ENCODE measurements around the gene A2ML1. TPM values are rescaled to one million over a fixed set of nuclear protein-coding genes. Genes with fewer than 3 reads are reported as not detected.
"Not testable (repeated sequence)": the region's sequence is repeated elsewhere in the genome, so short reads cannot be mapped to it uniquely, and the experiment has no call there.

Gene A2ML1
- total RNA-seq, 1 experiment from 2014 or later, result not detected

DNA sequence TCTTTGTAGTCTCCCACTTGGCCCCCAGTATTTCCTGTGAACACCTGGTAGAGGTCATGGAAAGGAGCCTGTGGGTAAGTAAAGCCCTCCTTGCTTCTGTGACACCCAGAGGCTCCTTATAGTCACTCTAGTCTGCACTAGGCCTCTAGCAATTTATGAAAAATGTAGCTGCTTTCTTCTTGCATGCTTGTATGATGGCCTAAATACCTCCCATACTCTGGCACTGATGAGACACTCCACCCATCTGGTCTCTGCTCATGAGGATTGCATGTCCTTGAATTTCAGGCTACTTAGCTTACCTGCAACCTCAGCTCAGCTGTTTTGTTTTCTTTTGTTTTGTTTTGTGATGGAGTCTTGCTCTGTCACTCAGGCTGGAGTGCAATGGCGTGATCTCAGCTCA is 4.6 kb upstream of the A2ML1 start:
- no peak for DNase-seq (ENCODE audit: low read depth)

DNA sequence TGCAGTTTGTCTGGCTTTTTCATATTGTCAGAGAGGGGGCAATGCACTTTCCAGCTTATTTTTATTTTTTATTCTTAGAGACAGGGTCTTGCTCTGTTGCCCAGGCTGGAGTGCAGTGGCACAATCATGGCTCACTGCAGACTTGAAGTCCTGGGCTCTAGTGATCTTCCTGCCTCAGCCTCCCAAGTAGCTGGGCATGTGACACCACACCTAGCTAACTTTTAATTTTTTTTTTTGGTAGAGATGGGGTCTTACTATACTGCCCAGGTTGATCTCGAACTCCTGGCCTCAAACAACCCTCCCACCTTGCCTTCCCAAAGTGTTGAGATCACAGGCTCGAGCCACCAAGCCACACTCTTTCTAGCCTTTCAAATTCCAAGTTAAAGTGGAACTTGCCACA is 3.9 kb upstream of the A2ML1 start:
- DNase-seq (ENCODE audit: low read depth), result no peak

DNA sequence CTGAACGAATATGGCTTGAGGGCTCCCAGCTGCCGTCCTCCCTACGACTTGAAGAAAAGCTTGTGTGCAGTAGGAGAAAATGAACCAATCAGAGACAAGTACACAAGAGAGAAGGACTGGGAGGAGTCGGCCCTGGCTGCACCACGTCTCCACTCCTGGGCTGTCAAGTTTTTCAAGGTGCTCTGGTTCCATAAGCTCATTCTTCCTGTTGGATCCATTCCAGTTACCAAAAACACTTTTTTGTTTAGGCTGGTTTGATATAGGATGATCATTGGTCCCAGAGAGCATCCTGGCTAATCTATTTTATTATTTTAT is 2.8 kb upstream of the A2ML1 start:
- DNase-seq (ENCODE audit: low read depth), result no peak

DNA sequence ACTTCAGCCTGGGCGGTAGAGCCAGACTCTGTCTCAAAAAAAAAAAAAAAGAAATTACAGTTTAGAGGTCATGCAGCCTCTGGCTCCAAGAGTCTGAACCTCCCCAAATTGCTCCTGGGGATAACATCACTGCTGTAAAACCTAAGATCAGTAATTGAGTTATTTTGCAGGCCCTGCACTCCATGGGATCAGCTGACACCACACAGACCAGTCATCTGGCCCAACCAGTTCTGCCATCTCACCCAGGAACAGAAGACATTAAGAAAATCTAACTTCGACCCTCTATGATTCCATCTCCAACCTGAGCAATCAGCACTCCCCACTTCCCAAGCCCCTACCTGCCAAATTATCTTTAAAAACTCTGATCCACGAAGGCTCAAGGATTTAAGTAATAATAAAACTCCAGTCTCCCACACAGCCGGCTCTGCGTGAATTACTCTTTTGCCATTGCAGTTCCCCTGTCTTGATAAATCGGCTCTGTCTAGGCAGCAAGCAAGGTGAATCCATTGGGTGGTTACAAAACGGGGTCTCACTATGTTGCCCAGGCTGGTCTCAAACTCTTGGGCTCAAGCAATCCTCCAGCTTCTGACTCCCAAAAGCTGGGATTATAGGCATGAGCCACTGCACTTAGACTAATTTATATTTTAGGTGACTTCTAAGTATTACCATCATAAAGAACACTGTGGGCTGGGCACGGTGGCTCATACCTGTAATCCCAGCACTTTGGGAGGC is 1.6 kb upstream of the A2ML1 start:
- DNase-seq (ENCODE audit: low read depth), result not testable (repeated sequence)

DNA sequence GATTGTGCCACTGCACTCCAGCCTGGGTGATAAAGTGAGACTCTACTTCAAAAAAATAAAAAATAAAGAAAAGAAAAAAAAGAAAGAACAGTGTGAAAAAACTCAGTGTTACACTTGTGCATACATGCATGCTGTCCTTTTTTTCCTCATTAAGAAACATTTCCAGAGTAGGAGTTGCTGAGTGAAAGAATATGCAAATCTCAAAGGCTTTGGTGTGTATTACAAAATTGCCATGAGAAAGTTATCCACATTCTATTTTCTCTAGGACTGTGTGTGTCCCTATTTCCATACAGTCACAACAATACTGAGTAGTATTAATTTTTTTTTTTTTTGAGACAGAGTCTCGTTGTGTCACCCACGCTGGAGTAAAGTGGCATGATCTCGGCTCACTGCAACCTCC is 830 bp upstream of the A2ML1 start:
- no peak for DNase-seq (ENCODE audit: low read depth)

DNA sequence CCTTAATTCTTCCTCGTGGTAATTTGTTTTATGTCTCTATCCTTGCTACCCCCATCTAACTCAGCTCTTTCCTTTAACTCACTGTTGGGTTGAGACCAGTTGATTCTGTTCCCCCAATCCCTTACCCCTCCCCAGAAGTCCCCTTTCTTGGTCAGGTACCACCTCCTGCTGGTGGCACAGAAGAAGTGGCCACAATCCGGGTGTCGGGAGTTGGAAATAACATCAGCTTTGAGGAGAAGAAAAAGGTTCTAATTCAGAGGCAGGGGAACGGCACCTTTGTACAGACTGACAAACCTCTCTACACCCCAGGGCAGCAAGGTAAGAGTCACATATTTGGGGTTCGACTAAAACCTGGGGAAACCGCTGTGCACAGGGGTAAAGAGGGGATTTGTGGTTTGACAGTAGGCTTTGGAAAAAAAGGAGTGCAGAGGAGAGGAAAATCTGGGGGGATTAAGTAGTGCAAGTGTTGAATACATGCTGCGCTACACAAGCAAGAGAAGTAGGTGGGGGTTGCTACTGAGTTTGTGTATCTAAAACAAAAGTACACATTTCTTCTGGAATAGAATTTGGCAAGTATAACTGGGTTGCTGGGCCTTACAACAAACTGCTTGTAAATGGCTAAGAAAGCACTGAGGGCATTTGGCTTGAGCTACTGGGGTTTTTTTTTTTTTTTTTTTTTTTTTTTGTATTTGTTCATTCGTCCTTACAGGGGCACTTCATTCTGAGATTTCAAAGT is 1.3 kb downstream of the A2ML1 start:
- DNase-seq (ENCODE audit: low read depth), result no peak

DNA sequence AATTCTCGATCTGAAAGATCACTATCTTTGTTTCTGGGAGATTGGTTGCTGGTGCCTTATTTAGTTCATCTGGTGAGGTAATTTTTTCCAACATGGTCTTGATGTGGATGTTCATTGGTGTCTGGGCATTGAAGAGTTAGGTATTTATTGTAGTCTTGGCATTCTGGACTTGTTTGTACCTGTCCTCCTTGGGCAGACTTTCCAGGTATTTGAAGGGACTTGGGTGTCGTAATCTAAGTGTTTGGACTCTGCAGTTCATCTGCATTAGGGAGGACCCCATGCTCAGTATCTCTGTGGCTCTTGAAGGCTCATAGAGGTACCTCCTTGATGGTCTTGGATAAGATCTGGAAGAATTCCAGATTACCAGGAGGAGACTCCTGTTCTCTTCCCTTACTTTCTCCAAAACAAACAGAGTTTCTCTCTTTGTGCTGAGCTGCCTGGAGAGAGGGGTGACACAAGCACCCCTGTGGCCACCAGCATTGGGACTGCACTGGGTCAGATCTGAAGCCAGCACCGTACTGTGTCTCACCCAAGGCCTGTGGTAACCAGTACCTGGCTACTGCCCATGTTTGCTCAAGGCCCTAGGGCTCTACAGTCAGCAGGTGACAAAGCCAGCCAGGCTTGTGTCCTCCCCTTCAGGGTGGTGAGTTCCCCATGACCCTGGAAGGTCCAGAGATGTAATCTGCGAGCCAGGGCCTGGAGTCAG is 5.3 kb downstream of the A2ML1 start:
- DNase-seq (ENCODE audit: low read depth), result no peak

DNA sequence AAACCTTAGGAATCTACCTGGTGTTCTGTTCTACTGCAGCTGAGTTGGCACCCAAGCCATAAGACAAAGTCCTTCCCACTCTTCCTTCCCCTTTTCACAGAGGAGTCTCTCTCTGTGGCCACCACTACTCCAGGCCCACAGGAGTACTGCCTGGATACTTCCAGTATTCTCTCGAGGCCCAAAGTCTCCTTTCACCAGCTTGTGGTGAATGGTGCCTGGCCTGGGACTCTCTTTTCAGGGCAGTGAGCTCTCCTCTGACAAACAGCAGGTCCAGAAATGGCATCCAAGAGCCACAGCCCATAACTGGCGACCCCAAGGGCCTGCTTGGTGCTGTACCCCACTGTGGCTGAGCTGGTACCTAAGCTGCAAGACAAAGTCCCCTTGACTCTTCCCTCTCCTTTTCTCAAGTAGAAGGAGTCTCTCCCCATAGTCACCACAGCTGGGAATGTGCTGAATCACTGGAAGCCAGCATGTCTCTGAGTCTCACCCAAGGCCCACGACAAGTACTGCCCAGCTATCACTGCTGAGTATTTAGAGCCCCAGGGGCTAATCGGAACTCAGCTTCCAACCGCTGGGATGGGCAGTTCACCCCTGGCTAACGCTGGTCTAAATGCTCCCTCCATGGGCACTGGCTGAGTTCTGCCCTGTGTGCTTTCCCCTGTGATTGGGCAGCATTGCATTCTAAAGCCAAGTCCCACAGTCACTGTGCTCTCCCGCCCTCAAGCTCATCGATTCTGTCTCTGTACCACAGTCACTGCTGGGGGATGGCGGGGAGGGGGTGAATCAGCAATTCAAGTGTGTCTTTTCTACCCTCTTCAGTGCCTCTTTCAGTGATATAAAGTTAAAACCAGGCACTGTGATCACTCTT is 6.1 kb downstream of the A2ML1 start:
- peak; percentile 1 for DNase-seq (ENCODE audit: low read depth)

DNA sequence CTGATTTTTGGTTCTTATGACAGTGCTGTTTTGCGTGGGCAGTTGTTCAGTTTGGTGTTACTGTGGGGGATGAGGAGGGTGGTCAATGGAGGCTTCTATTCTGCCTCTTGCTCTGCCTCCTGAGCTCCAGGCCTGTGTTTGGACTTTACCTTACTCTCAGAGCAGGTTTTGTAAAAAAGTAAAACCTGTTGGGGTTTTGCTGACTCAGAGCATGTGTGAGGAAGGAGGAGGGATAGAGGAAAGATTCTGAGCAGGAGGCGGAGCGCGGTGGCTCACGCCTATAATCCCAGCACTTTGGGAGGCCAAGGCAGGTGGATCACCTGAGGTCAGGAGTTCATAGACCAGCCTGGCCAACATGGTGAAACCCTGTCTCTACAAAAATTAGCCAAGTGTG is 6.7 kb downstream of the A2ML1 start:
- DNase-seq (ENCODE audit: low read depth), result no peak

DNA sequence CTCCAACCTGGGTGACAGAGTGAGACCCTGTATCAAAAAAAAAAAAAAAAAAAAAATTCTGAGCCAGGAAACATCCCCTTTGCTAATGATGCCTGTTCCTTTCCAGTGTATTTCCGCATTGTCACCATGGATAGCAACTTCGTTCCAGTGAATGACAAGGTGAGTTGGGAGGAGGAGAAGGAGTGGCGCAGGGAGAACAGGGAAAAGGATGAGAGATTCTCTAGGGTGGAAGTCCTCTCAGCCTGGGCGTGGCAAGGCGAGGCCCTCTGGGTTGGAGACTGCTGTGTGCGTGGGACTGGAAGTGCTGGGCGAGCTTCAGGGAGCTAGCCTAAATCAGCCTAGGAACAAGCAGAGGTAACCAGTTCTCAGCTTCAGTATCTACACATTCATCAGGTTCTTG is 7.2 kb downstream of the A2ML1 start:
- no peak for DNase-seq (ENCODE audit: low read depth)

DNA sequence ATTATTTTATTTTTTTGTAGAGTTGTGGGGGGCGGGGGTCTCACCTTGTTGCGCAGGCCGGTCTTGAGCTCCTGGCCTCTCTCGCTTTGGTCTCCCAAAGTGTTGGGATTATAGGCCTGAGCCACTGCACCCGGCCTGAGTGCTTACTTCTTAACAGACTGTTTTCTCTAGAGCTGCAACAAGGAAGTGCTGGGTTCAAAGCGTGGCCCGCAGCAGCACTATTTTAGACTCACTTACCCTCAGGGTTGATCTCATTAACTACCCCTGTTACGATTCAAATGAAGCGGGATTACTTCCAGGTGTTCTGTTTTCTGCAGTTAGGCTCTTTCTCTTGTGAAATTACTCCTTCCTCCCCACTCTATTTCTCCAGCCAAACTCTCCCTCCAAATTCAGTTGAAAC is 8.7 kb downstream of the A2ML1 start:
- no peak for DNase-seq (ENCODE audit: low read depth)

DNA sequence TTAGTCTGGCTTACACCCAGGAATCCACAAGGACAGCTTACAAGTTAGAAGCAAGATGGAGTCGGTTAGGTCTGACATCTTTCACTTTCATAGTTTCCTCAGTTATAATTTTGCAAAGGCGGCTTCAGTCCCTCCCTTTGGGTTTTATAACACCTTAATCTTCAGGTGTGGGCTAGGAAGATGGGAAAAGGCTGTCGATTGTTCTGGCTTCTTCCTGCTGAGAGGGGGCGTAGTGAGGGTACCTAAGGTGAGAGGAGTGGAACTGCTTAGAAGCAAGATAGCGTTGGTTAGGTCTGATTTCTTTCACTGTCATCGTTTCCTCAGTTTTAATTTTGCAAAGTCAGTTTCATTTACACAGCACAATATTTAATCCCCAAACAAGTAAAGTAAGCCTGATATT is 10.1 kb downstream of the A2ML1 start:
- DNase-seq (ENCODE audit: low read depth), result no peak

DNA sequence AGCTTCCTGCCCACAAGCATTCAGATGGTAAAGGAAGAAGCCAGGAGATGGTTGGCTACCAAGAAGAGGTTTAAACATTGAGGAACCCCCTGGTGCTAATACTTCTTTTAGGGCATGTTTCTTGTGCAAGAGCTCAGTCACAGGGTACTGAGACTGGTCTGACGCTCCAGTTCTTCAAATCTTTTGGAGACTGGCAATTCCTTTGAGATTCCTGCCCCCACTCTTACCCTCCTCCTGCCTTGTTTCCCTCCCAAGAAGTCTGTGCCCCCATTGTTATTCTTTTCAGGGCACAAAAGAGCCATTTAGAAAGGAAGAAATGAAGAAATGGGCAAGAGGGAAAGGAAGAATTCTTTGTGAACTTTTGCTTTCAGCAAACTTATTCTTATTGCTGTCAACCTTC is 11.8 kb downstream of the A2ML1 start:
- no peak for DNase-seq (ENCODE audit: low read depth)

DNA sequence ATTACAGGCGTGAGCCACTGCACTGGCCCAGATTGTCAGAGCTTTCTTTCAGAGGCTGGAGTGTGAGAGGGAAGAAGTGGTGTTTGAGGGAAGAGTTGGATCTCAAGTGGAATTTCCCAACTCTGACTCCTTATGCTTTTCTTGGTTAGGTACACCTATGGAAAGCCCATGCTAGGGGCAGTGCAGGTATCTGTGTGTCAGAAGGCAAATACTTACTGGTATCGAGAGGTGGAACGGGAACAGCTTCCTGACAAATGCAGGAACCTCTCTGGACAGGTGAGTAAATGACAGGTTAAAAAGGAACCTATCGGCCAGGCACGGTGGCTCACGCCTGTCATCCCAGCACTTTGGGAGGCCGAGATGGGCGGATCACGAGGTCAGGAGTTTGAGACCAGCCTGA is 14.9 kb downstream of the A2ML1 start:
- DNase-seq (ENCODE audit: low read depth), result no peak

DNA sequence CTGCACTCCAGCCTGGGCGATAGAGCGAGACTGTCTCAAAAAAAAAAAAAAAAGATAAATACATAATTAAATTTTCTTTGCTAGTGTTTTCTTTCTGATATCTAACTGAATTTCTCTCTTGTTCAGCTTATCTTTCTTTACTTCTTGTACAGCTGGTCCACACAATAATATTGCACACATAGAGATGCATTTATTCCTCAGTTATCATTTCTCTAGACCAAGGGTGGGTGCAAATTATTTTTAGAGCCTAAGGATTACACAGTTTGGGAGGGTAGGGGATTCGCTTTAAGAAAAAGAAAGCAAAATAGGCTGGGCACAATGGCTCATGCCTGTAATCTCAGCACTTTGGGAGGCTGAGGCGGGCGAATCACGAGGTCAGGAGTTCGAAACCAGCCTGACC is 17.9 kb downstream of the A2ML1 start:
- no peak for DNase-seq (ENCODE audit: low read depth)

DNA sequence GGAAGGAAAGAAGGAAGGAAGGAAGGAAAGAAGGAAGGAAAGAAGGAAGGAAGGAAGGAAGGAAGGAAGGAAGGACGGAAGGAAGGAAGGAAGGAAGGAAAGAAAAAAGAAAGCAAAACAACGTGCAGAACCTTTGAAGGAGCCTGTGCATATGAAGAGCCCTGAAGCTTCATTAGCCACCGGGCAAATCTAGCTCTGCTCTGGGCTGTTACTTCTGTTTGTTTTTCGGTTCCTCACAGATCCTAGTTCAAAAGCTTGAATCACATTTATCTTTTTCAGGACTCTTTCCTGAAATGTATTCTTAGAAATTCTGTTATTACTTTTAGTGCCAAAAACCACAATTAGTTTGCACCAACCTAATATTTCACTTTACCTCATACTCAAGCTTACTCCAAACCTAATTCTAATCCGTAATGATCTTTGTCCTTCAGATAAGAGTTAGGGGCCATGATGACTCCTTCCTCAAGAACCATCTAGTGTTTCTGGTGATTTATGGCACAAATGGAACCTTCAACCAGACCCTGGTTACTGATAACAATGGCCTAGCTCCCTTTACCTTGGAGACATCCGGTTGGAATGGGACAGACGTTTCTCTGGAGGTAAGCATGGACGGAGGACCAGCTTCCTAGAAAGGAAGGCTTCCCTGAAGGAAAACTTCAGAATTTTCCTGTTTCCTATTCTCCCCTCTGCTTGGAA is 18.7 kb downstream of the A2ML1 start:
- DNase-seq (ENCODE audit: low read depth), result no peak

DNA sequence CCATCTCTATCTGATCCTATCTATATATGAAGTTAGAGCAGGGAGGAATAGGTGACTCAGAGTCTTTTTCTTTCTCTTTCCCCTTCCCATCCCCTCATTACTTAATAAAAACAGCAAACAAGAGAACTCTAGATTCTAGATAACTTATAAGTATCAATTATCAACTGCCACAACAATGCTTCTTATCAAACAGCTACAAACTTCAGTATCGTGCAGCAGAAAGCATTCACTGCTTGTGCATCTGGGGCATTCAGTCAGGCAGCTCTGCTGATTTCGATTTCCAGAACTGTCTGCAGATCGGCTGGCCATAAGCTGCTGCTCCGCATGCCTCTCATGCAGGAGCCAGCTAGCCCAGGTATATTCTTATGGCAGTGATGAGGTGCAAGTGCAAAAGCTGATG is 19.4 kb downstream of the A2ML1 start:
- DNase-seq (ENCODE audit: low read depth), result no peak

DNA sequence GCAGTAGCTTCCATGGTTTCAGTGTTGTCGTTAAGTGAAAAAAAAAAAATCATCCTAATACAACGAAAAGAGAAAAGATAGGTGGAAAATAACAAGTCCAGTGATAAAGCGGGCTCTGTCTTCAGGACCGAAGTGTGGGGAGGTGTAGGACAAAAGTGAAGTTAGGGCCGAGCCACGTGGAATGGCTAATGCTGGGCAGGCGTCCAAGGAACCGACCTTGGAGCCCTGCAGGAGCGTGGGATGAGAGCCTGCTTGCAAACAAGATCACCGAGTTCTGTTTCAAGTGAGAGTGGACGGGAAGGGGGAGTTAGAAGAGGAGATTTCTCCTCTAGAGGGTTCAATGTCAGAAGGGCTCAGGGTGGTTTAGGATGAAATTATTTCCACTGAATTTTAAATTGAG is 22.2 kb downstream of the A2ML1 start:
- DNase-seq (ENCODE audit: low read depth), result peak; percentile 10

DNA sequence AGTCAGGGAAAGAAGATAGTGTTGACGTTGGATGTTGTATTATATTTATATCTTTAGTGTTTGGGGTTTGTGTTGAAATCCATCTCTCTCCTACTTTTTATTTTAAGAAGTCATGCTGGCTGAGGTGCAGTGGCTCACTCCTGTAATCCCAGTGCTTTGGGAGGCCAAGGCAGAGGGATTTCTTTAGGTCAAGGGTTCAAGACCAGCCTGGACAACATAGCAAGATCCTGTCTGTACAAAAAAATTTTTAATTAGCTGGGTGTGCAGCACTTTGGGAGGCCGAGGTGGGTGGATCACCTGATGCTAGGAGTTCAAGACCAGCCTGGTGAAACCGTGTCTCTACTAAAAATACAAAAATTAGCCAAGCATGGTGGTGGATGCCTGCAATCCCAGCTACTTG is 23.9 kb downstream of the A2ML1 start:
- no peak for DNase-seq (ENCODE audit: low read depth)

DNA sequence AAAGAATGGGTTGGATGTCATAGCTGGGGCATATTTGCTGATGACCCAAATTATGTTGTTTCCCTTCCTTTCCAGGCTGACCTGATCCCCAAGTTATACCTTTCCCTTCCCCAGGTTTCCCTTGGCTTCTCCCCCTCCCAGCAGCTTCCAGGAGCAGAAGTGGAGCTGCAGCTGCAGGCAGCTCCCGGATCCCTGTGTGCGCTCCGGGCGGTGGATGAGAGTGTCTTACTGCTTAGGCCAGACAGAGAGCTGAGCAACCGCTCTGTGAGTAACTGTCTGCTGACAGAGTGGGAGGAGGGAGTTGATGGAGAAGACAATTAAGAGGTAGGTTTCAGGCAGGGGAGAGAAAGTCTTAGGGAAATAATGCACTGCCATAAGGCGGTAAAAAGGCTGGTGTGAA is 25.0 kb downstream of the A2ML1 start:
- no peak for DNase-seq (ENCODE audit: low read depth)

DNA sequence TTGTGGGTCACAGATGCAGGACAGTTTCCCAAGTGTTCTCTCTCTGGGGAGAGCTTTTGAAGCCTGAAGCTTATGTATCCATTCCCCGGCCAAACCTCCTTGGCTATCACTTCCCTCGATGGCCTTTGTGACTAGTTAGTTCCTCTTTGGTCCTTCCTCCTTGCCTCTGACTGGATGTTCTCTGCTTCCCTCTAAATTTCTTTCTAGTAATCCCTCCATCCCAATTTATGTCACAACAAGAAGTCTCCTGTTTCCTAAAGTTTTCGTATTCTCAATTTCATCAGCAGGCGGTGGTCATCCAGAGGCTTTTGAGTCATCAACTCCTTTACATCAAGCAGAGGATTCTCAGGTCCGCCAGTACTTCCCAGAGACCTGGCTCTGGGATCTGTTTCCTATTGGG is 27.5 kb downstream of the A2ML1 start:
- DNase-seq (ENCODE audit: low read depth), result no peak

DNA sequence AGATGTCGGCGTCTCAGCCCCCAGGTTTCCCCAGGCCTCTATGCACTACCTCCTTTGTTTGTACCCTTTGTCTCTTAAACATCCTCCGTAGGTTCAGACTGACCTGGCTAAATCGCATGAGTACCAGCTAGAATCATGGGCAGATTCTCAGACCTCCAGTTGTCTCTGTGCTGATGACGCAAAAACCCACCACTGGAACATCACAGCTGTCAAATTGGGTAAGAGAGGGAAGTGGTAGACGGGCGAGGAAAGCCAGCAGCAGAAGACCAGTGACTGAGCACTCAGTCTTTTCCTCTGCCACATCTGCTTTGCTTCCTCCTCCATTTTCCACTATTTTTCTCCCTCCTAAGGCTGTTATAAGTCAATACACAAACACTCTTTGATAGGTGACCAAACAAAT is 29.7 kb downstream of the A2ML1 start:
- DNase-seq (ENCODE audit: low read depth), result no peak

Data from M059J (cell line).